GM21619 (cell line): ENCODE measurements around the gene WDR86.

Experiments
- ATAC-seq: cut with Tn5 transposase; IDR thresholded peaks from one replicate; pipeline ENCODE4 v1.9.1; 2021; ENCODE audit not compliant: unreplicated experiment

The WDR86 gene

GRCh38 chr7:151393031-151393977, 16.5 kb downstream of the WDR86 start:
- no peak for ATAC-seq

- no peak for ATAC-seq
These were observed 17.4 kb downstream of the WDR86 start for GRCh38 chr7:151392426-151392825.

- no peak for ATAC-seq
These were observed 17.8 kb downstream of the WDR86 start for GRCh38 chr7:151392002-151392401.

GRCh38 chr7:151391358-151391730, 18.5 kb downstream of the WDR86 start:
- ATAC-seq, result no peak

- no peak for ATAC-seq
These were observed 19.1 kb downstream of the WDR86 start for GRCh38 chr7:151390598-151391357.

GRCh38 chr7:151389768-151390597, 19.9 kb downstream of the WDR86 start:
- ATAC-seq, result no peak

- ATAC-seq, result no peak
These were observed 20.6 kb downstream of the WDR86 start for GRCh38 chr7:151389096-151389767.

GRCh38 chr7:151388430-151388829, 21.4 kb downstream of the WDR86 start:
- ATAC-seq, result no peak

GRCh38 chr7:151388007-151388297, 21.9 kb downstream of the WDR86 start:
- no peak for ATAC-seq

- no peak for ATAC-seq
These were observed 22.5 kb downstream of the WDR86 start for GRCh38 chr7:151387161-151388006.

- no peak for ATAC-seq
These were observed 23.3 kb downstream of the WDR86 start for GRCh38 chr7:151386301-151387160.

GRCh38 chr7:151385626-151386300, 24.1 kb downstream of the WDR86 start:
- ATAC-seq, result no peak

- no peak for ATAC-seq
These were observed 24.8 kb downstream of the WDR86 start for GRCh38 chr7:151384776-151385625.

- ATAC-seq, result no peak
These were observed 25.5 kb downstream of the WDR86 start for GRCh38 chr7:151384352-151384697.

- ATAC-seq, result no peak
These were observed 26.0 kb downstream of the WDR86 start for GRCh38 chr7:151383638-151384351.

- ATAC-seq, result no peak
These were observed 27.6 kb downstream of the WDR86 start for GRCh38 chr7:151382079-151382885.
